Measurements from ENCODE around the gene TFPI2. TPM values are rescaled to one million over a fixed set of nuclear protein-coding genes. Genes with fewer than 3 reads are reported as not detected.

TFPI2 gene
- total RNA-seq, 4 donors from 2014 or later: 0.44 to 10.7 (median 4.8) TPM

- no peak for TF ChIP-seq CTCF (IDR thresholded peaks at IDR 0.05; ENCODE audit: low read depth)
Measured at GRCh38 chr7:93926800-93927199, 36.2 kb upstream of the TFPI2 start.

GRCh38 chr7:93923942-93924341, 33.4 kb upstream of the TFPI2 start:
- TF ChIP-seq CTCF (IDR thresholded peaks at IDR 0.05; ENCODE audit: low read depth): no peak

- no peak for TF ChIP-seq CTCF (IDR thresholded peaks at IDR 0.05; ENCODE audit: low read depth)
Measured at GRCh38 chr7:93923296-93923695, 32.7 kb upstream of the TFPI2 start.

GRCh38 chr7:93921607-93922566, 31.3 kb upstream of the TFPI2 start, which contains the start of gene GNG11:
GNG11 (plus strand) TSS chr7:93921735; CDS start chr7:93922138, 403 bp downstream.
- TF ChIP-seq CTCF (IDR thresholded peaks at IDR 0.05; ENCODE audit: low read depth): no peak

- TF ChIP-seq CTCF (IDR thresholded peaks at IDR 0.05; ENCODE audit: low read depth): no peak
Measured at GRCh38 chr7:93921186-93921585, 30.6 kb upstream of the TFPI2 start.

- TF ChIP-seq CTCF (IDR thresholded peaks at IDR 0.05; ENCODE audit: low read depth): no peak
Measured at GRCh38 chr7:93920496-93921182, 30.1 kb upstream of the TFPI2 start.

- TF ChIP-seq CTCF (IDR thresholded peaks at IDR 0.05; ENCODE audit: low read depth): no peak
Measured at GRCh38 chr7:93914581-93915066, 24.1 kb upstream of the TFPI2 start.
